IMR-90 (cell line): ENCODE data around the gene HOXD10. TPM values are rescaled to one million over a fixed set of nuclear protein-coding genes. Genes with fewer than 3 reads are reported as not detected.

Experiments
- ATAC-seq: fragments of 200-7000 bp; cut with Tn5 transposase; 2 replicates; pipeline ENCODE4 v1.9.1; 2020; ENCODE audit warnings: low read depth, mild to moderate bottlenecking, moderate library complexity
- BruUV-seq: library from RNA; stranded (reverse); fragments of 400-500 nt; replicated peaks from 2 replicates; lab custom pipeline; 2021; lab: Mats Ljungman, UMichigan
- CTCF ChIA-PET: fragments of 300-600 bp; formaldehyde crosslinking; extraction: SDS; loops from one replicate; lab custom pipeline; 2021; ENCODE audit warnings: antibody characterized with exemption; lab: Yijun Ruan, JAX
- POLR2A ChIA-PET: fragments of 300-600 bp; sonication (Branson Sonifier 250); formaldehyde crosslinking; loops from one replicate; lab custom pipeline; 2022; ENCODE audit warnings: antibody characterized with exemption; ENCODE audit not compliant: unreplicated experiment; lab: Charles Lee
- DNase-seq: peaks from one replicate; pipeline ENCODE4 v3.0.0; 2013
- H2AFZ ChIP-seq: replicated peaks from 2 replicates; pipeline ENCODE3; 2013; ENCODE audit warnings: low read length, mild to moderate bottlenecking; ENCODE audit not compliant: poor library complexity
- H2AK5ac ChIP-seq: 2 replicates; pipeline ENCODE4 v1.6.1; 2013; ENCODE audit warnings: low read depth, low read length, inconsistent platforms
- H2AK9ac ChIP-seq: replicated peaks from 2 replicates; pipeline ENCODE3; 2013; ENCODE audit warnings: mild to moderate bottlenecking, low read depth, low read length, moderate library complexity; ENCODE audit not compliant: poor library complexity
- H2BK120ac ChIP-seq: 2 replicates; pipeline ENCODE4 v1.6.1; 2013; ENCODE audit warnings: low read depth, low read length, inconsistent platforms
- H2BK15ac ChIP-seq: 3 replicates; pipeline ENCODE4 v1.6.1; 2013; ENCODE audit warnings: low read depth, low read length, inconsistent platforms
- H2BK20ac ChIP-seq: 2 replicates; pipeline ENCODE4 v1.6.1; 2013; ENCODE audit warnings: low read depth, mild to moderate bottlenecking, inconsistent platforms, low read length, moderate library complexity
- H2BK5ac ChIP-seq: 2 replicates; pipeline ENCODE4 v1.6.1; 2013; ENCODE audit warnings: mild to moderate bottlenecking, low read depth, low read length, inconsistent platforms; ENCODE audit not compliant: poor library complexity, severe bottlenecking
- H3K14ac ChIP-seq: replicated peaks from 2 replicates; pipeline ENCODE4 v1.6.1; 2013; ENCODE audit warnings: low read depth, low read length, inconsistent platforms
- H3K18ac ChIP-seq: 2 replicates; pipeline ENCODE4 v1.6.1; 2013; ENCODE audit warnings: low read depth, low read length, control low read depth
- H3K23ac ChIP-seq: 2 replicates; pipeline ENCODE4 v1.6.1; 2013; ENCODE audit warnings: low read depth, low read length, inconsistent platforms
- H3K27ac ChIP-seq: 2 replicates; pipeline ENCODE4 v1.5.1; 2013; ENCODE audit warnings: mild to moderate bottlenecking, control low read depth, low read length; ENCODE audit not compliant: insufficient read depth
- H3K27me3 ChIP-seq: 2 replicates; pipeline ENCODE4 v1.6.1; 2013; ENCODE audit warnings: low read length; ENCODE audit not compliant: control insufficient read depth, insufficient read depth
- H3K36me3 ChIP-seq: 2 replicates; pipeline ENCODE4 v1.6.1; 2013; ENCODE audit warnings: low read length, mixed read lengths; ENCODE audit not compliant: control insufficient read depth, insufficient read depth
- H3K4ac ChIP-seq: 2 replicates; pipeline ENCODE4 v1.6.1; 2013; ENCODE audit warnings: low read depth, low read length, inconsistent platforms
- H3K4me1 ChIP-seq: 2 replicates; pipeline ENCODE4 v1.6.1; 2013; ENCODE audit warnings: low read length, mixed read lengths; ENCODE audit not compliant: control insufficient read depth, insufficient read depth
- H3K4me2 ChIP-seq: 2 replicates; pipeline ENCODE4 v1.6.1; 2013; ENCODE audit warnings: low read depth, mild to moderate bottlenecking, control low read depth, low read length, moderate library complexity
- H3K4me3 ChIP-seq: 2 replicates; pipeline ENCODE4 v1.5.1; 2013; ENCODE audit warnings: low read depth, mild to moderate bottlenecking, control low read depth, low read length, moderate library complexity; ENCODE audit not compliant: insufficient read depth
- H3K56ac ChIP-seq: 2 replicates; pipeline ENCODE4 v1.6.1; 2013; ENCODE audit warnings: low read length, inconsistent platforms; ENCODE audit not compliant: insufficient read depth; ENCODE audit errors: extremely low read depth
- H3K79me1 ChIP-seq, 2 experiments: 2 replicates each; pipeline ENCODE4 v1.6.1; 2013; ENCODE audit warnings: low read length in 2 of 2, inconsistent platforms in 1 of 2, low read depth in 1 of 2
- H3K9ac ChIP-seq: 2 replicates; pipeline ENCODE4 v1.6.1; 2013; ENCODE audit warnings: low read depth, low read length, control low read depth
- H3K9me1 ChIP-seq: 2 replicates; pipeline ENCODE4 v1.6.1; 2013; ENCODE audit warnings: low read length, inconsistent platforms; ENCODE audit not compliant: insufficient read depth
- H3K9me3 ChIP-seq: 2 replicates; pipeline ENCODE4 v1.6.1; 2013; ENCODE audit warnings: low read length; ENCODE audit not compliant: control insufficient read depth, insufficient read depth
- H4K20me1 ChIP-seq: 2 replicates; pipeline ENCODE4 v1.6.1; 2013; ENCODE audit warnings: low read length, inconsistent platforms; ENCODE audit not compliant: insufficient read depth
- H4K5ac ChIP-seq: 2 replicates; pipeline ENCODE4 v1.6.1; 2013; ENCODE audit warnings: mild to moderate bottlenecking, low read depth, low read length, control low read depth
- H4K8ac ChIP-seq, 2 experiments: 2 replicates each; pipeline ENCODE4 v1.6.1; 2013; ENCODE audit warnings: low read depth in 2 of 2, low read length in 2 of 2, control low read depth in 1 of 2, inconsistent platforms in 1 of 2
- H4K91ac ChIP-seq: 2 replicates; pipeline ENCODE4 v1.6.1; 2013; ENCODE audit warnings: low read depth, low read length, inconsistent platforms; ENCODE audit not compliant: insufficient read depth
- BHLHE40 ChIP-seq: fragments of 150-350 bp; IDR thresholded peaks from 2 replicates; pipeline ENCODE4 v1.6.1; 2016; ENCODE audit warnings: mild to moderate bottlenecking, low read depth, low read length
- CEBPB ChIP-seq: IDR thresholded peaks from 2 replicates; pipeline ENCODE4 v1.6.1; 2012; ENCODE audit warnings: low read depth, low read length, improper control_type of control experiment
- FOS ChIP-seq: fragments of 150-350 bp; IDR thresholded peaks from 2 replicates; pipeline ENCODE4 v1.6.1; 2016; ENCODE audit warnings: low read depth, low read length
- MAFK ChIP-seq: IDR thresholded peaks from 2 replicates; pipeline ENCODE4 v1.6.1; 2012; ENCODE audit warnings: low read depth, low read length, improper control_type of control experiment
- MAZ ChIP-seq: IDR thresholded peaks from 2 replicates; pipeline ENCODE4 v1.6.1; 2012; ENCODE audit warnings: low read depth, mild to moderate bottlenecking, low read length, improper control_type of control experiment, moderate library complexity, borderline replicate concordance
- MXI1 ChIP-seq: IDR thresholded peaks from 2 replicates; pipeline ENCODE4 v1.6.1; 2012; ENCODE audit warnings: low read depth, mild to moderate bottlenecking, low read length, moderate library complexity, borderline replicate concordance
- POLR2A ChIP-seq: IDR thresholded peaks from 2 replicates; pipeline ENCODE4 v1.6.1; 2012; ENCODE audit warnings: mild to moderate bottlenecking, low read depth, low read length
- RCOR1 ChIP-seq: IDR thresholded peaks from 2 replicates; pipeline ENCODE4 v1.6.1; 2012; ENCODE audit warnings: mild to moderate bottlenecking, low read length, improper control_type of control experiment; ENCODE audit not compliant: insufficient replicate concordance
- USF2 ChIP-seq: fragments of 150-350 bp; IDR thresholded peaks from 2 replicates; pipeline ENCODE4 v1.6.1; 2017; ENCODE audit warnings: mild to moderate bottlenecking, antibody characterized with exemption, low read length, low read depth
- WGBS, 2 experiments: methylation state at CpG; one replicate each; pipeline versions ENCODE4 v1.1.5 to v1.1.7; 2013; ENCODE audit warnings: missing lambda C conversion rate in 2 of 2; ENCODE audit not compliant: insufficient read length in 1 of 2; ENCODE audit errors: extremely low coverage in 2 of 2; 5-methylcytosine and 5-hydroxymethylcytosine counted together
- dilution Hi-C: fragments of 300-500 bp; cut with HindIII; formaldehyde crosslinking; loops from one replicate; pipeline ENCODE4 v1.14.3; 2018; ENCODE audit warnings: low sequenced_read_pairs; ENCODE audit not compliant: unreplicated experiment
- in situ Hi-C: fragments of 300-500 bp; cut with MboI; formaldehyde crosslinking; loops from 3 replicates; pipeline ENCODE4 v1.14.3; 2019; ENCODE audit warnings: low sequenced_read_pairs, inconsistent platforms, mixed read lengths
- intact Hi-C: fragments of 100-400 bp; cut with micrococcal nuclease; formaldehyde crosslinking; loops from 2 replicates; pipeline ENCODE4 v1.10.0; 2022
- polyA plus RNA-seq, 3 experiments: library from polyadenylated mRNA; depleted of rRNA; stranded (reverse); fragments of >200 nt; gene quantifications; 2 replicates each; pipeline ENCODE4 v1.2.3, GENCODE V29; 2012; ENCODE audit warnings: low replicate concordance in 1 of 3
- total RNA-seq: library from RNA; depleted of rRNA; stranded (reverse); fragments of >200 nt; gene quantifications from 2 replicates; pipeline ENCODE4 v1.2.3, GENCODE V29; 2012
- TF ChIP-seq, protein P1 (sequence below): conservative IDR thresholded peaks from 2 replicates; pipeline ENCODE4 v1.5.1; 2012; ENCODE audit warnings: mild to moderate bottlenecking, low read depth, low read length, improper control_type of control experiment

HOXD10 gene
- total and polyA plus RNA-seq, 2 of the 4 experiments (the other 2 are of a cell fraction): not detected

DNA sequence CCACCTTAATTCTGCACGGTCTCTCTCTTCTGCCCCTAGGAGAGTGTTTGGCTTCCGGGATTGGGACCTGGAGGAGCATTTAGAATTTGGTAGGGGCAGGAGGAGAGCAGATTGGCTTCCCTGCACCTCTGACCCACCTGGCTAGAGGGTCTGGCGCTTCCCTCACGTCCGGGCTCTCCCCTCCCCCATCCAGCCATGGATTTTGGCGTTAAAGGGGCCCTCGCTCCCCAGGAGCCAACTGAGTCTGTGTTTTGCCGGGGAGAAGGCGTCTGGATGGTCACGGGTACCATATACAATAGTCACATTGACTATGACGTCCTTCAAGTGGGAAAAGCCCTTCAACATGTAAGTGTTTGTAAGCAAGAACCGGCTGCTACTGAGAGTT is 47.1 kb downstream of the HOXD10 start:
- no peak overlapping the region for H3K9ac ChIP-seq
- H3K14ac ChIP-seq: no peak overlapping the region
- H2BK15ac ChIP-seq: no peak overlapping the region
- H3K27ac ChIP-seq: no peak overlapping the region
- H3K56ac ChIP-seq: no peak overlapping the region
- DNase-seq (no peak), ATAC-seq (no peak)
- H4K20me1 ChIP-seq: no peaks in the 10 kb centered on the region
- H2AK5ac ChIP-seq: no peak overlapping the region
- no peak overlapping the region for H3K4me2 ChIP-seq
- no peaks in the 10 kb centered on the region for H3K4me1 ChIP-seq
- no peak overlapping the region for H2AK9ac ChIP-seq
- no peak overlapping the region for H2BK20ac ChIP-seq
- H3K9me1 ChIP-seq: no peaks in the 10 kb centered on the region
- H2BK120ac ChIP-seq: no peak overlapping the region
- in situ Hi-C loops: no loop called here
- no peak overlapping the region for H3K23ac ChIP-seq
- no CpG with 5 or more reads among the region's 12 CpGs for WGBS, 2 experiments
- no peaks in the 10 kb centered on the region for H3K36me3 ChIP-seq
- no peak overlapping the region for H2BK5ac ChIP-seq
- peaks cover 76% of the 10 kb centered on the region for H3K27me3 ChIP-seq
- no peaks in the 10 kb centered on the region for H3K79me1 ChIP-seq
- no TSS peak for BruUV-seq
- H4K91ac ChIP-seq: no peak overlapping the region
- POLR2A ChIA-PET: no interaction called here
- TF ChIP-seq, protein P1, sequence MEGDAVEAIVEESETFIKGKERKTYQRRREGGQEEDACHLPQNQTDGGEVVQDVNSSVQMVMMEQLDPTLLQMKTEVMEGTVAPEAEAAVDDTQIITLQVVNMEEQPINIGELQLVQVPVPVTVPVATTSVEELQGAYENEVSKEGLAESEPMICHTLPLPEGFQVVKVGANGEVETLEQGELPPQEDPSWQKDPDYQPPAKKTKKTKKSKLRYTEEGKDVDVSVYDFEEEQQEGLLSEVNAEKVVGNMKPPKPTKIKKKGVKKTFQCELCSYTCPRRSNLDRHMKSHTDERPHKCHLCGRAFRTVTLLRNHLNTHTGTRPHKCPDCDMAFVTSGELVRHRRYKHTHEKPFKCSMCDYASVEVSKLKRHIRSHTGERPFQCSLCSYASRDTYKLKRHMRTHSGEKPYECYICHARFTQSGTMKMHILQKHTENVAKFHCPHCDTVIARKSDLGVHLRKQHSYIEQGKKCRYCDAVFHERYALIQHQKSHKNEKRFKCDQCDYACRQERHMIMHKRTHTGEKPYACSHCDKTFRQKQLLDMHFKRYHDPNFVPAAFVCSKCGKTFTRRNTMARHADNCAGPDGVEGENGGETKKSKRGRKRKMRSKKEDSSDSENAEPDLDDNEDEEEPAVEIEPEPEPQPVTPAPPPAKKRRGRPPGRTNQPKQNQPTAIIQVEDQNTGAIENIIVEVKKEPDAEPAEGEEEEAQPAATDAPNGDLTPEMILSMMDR: no peak
- TF ChIP-seq MAZ: no peak
- TF ChIP-seq POLR2A: no peak
- TF ChIP-seq CEBPB: no peak
- no peak for TF ChIP-seq RCOR1
- TF ChIP-seq USF2: no peak
- TF ChIP-seq FOS: no peak
- TF ChIP-seq BHLHE40: no peak
- no peak for TF ChIP-seq MAFK
- TF ChIP-seq MXI1: no peak
- H3K4ac ChIP-seq: no peak overlapping the region
- no peak overlapping the region for H3K18ac ChIP-seq
- no peak overlapping the region for H4K5ac ChIP-seq
- no peak overlapping the region for H4K8ac ChIP-seq
- H3K9me3 ChIP-seq: peaks cover 14% of the 10 kb centered on the region
- intact Hi-C loops: no loop called here
- no peak overlapping the region for H2AFZ ChIP-seq
- no peak overlapping the region for H3K4me3 ChIP-seq
- dilution Hi-C loops: no loop called here
- CTCF ChIA-PET: no interaction called here
